A549 (cell line): ENCODE data around the gene PSD2.

Source experiments
- CEBPB ChIP-seq, 2 experiments: fragments of >200 bp in 1 of 2; sonication (Bioruptor Twin) in 1 of 2; formaldehyde crosslinking in 1 of 2; IDR thresholded peaks; 2 replicates each; pipeline ENCODE4 v1.6.1; 2012 to 2016
- EP300 ChIP-seq, 2 experiments: fragments of >200 bp; sonication (Bioruptor Twin); formaldehyde crosslinking; IDR thresholded peaks; 2 replicates in 1 of 2; 3 replicates in 1 of 2; pipeline ENCODE4 v1.6.1; 2016 to 2017
- MAX ChIP-seq: IDR thresholded peaks from 2 replicates; pipeline ENCODE4 v1.6.1; 2012
- MAZ ChIP-seq: fragments of 150-350 bp; IDR thresholded peaks from 2 replicates; pipeline ENCODE4 v1.6.1; 2014; ENCODE audit warnings: antibody characterized with exemption, low read depth, low read length, borderline replicate concordance
- PHF8 ChIP-seq: fragments of 200-600 bp; sonication (generic); IDR thresholded peaks from 2 replicates; pipeline ENCODE4 v1.6.1; 2016; ENCODE audit warnings: low read depth, mild to moderate bottlenecking, antibody characterized with exemption, moderate library complexity, borderline replicate concordance
- POLR2A ChIP-seq: IDR thresholded peaks from 2 replicates; pipeline ENCODE4 v1.6.1; 2012; ENCODE audit warnings: mild to moderate bottlenecking, low read length
- POLR2AphosphoS2 ChIP-seq: conservative IDR thresholded peaks from 2 replicates; pipeline ENCODE4 v1.6.1; 2012; ENCODE audit warnings: low read length, improper control_type of control experiment, inconsistent platforms
- SMC3 ChIP-seq: fragments of >200 bp; sonication (Bioruptor Twin); formaldehyde crosslinking; IDR thresholded peaks from 3 replicates; pipeline ENCODE4 v1.6.1; 2018; ENCODE audit warnings: inconsistent platforms
- SREBF2 ChIP-seq: fragments of 450-650 bp; IDR thresholded peaks from 2 replicates; pipeline ENCODE4 v1.6.1; 2014; ENCODE audit warnings: mild to moderate bottlenecking, moderate library complexity
- ZSCAN20 ChIP-seq: fragments of 250-450 bp; sonication (Bioruptor Pico); IDR thresholded peaks from 2 replicates; pipeline ENCODE4 v1.8.0; 2022; ENCODE audit warnings: mild to moderate bottlenecking, moderate library complexity
- TF ChIP-seq, protein P1 (sequence below): fragments of >200 bp; sonication (Bioruptor Twin); formaldehyde crosslinking; IDR thresholded peaks from 3 replicates; pipeline ENCODE4 v1.5.1; 2016
- TF ChIP-seq, protein P2 (sequence below): IDR thresholded peaks from 2 replicates; pipeline ENCODE4 v1.6.1; 2012
- TF ChIP-seq, protein P3 (sequence below): fragments of 450-650 bp; IDR thresholded peaks from 2 replicates; pipeline ENCODE4 v1.6.1; 2014; ENCODE audit warnings: antibody characterized with exemption
- TF ChIP-seq, protein P4 (sequence below): fragments of 200-600 bp; sonication (generic); IDR thresholded peaks from 2 replicates; pipeline ENCODE4 v1.6.1; 2016; ENCODE audit warnings: antibody characterized with exemption, mild to moderate bottlenecking, moderate library complexity

DNA sequence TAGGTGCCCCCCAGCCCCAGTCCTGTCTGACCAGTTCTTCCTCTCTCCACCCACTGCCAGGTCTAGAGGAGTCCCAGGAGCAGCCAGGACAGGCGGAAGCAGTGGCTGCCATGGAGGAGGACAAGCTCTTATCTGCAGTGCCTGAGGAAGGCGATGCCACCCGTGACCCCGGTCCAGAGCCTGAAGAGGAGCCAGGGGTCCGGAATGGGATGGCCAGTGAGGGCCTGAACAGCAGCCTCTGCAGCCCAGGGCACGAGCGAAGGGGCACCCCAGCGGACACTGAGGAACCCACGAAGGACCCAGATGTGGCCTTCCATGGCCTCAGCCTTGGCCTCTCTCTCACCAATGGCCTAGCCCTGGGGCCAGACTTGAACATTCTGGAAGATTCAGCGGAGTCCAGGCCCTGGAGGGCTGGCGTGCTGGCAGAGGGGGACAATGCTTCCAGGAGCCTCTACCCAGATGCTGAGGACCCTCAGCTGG lies 13.8 kb downstream of the PSD2 start:
- TF ChIP-seq, protein P1, sequence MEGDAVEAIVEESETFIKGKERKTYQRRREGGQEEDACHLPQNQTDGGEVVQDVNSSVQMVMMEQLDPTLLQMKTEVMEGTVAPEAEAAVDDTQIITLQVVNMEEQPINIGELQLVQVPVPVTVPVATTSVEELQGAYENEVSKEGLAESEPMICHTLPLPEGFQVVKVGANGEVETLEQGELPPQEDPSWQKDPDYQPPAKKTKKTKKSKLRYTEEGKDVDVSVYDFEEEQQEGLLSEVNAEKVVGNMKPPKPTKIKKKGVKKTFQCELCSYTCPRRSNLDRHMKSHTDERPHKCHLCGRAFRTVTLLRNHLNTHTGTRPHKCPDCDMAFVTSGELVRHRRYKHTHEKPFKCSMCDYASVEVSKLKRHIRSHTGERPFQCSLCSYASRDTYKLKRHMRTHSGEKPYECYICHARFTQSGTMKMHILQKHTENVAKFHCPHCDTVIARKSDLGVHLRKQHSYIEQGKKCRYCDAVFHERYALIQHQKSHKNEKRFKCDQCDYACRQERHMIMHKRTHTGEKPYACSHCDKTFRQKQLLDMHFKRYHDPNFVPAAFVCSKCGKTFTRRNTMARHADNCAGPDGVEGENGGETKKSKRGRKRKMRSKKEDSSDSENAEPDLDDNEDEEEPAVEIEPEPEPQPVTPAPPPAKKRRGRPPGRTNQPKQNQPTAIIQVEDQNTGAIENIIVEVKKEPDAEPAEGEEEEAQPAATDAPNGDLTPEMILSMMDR: no peak
- TF ChIP-seq CEBPB (IDR thresholded peaks at IDR 0.05) (no peak), POLR2A (no peak), ZSCAN20 (CRISPR knock-in tag) (no peak), SMC3 (no peak), PHF8 (no peak), EP300 (IDR thresholded peaks at IDR 0.05) (no peak), MAZ (no peak), SREBF2 (no peak), MAX (no peak), POLR2AphosphoS2 (no peak)
- TF ChIP-seq, protein P2, sequence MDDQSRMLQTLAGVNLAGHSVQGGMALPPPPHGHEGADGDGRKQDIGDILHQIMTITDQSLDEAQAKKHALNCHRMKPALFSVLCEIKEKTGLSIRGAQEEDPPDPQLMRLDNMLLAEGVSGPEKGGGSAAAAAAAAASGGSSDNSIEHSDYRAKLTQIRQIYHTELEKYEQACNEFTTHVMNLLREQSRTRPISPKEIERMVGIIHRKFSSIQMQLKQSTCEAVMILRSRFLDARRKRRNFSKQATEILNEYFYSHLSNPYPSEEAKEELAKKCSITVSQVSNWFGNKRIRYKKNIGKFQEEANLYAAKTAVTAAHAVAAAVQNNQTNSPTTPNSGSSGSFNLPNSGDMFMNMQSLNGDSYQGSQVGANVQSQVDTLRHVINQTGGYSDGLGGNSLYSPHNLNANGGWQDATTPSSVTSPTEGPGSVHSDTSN: no peak
- TF ChIP-seq, protein P3, sequence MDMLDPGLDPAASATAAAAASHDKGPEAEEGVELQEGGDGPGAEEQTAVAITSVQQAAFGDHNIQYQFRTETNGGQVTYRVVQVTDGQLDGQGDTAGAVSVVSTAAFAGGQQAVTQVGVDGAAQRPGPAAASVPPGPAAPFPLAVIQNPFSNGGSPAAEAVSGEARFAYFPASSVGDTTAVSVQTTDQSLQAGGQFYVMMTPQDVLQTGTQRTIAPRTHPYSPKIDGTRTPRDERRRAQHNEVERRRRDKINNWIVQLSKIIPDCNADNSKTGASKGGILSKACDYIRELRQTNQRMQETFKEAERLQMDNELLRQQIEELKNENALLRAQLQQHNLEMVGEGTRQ: no peak
- TF ChIP-seq, protein P4, sequence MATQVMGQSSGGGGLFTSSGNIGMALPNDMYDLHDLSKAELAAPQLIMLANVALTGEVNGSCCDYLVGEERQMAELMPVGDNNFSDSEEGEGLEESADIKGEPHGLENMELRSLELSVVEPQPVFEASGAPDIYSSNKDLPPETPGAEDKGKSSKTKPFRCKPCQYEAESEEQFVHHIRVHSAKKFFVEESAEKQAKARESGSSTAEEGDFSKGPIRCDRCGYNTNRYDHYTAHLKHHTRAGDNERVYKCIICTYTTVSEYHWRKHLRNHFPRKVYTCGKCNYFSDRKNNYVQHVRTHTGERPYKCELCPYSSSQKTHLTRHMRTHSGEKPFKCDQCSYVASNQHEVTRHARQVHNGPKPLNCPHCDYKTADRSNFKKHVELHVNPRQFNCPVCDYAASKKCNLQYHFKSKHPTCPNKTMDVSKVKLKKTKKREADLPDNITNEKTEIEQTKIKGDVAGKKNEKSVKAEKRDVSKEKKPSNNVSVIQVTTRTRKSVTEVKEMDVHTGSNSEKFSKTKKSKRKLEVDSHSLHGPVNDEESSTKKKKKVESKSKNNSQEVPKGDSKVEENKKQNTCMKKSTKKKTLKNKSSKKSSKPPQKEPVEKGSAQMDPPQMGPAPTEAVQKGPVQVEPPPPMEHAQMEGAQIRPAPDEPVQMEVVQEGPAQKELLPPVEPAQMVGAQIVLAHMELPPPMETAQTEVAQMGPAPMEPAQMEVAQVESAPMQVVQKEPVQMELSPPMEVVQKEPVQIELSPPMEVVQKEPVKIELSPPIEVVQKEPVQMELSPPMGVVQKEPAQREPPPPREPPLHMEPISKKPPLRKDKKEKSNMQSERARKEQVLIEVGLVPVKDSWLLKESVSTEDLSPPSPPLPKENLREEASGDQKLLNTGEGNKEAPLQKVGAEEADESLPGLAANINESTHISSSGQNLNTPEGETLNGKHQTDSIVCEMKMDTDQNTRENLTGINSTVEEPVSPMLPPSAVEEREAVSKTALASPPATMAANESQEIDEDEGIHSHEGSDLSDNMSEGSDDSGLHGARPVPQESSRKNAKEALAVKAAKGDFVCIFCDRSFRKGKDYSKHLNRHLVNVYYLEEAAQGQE: no peak
